ENCODE results near the gene SH2B2.

The SH2B2 gene

GRCh38 chr7:102286237-102287110 lies at the start of gene SH2B2:
SH2B2 (plus strand) TSS chr7:102286868; CDS start chr7:102300551, 13,683 bp downstream.
- no peak for DNase-seq (ENCODE audit: low read depth, low spot score)

- no peak for DNase-seq (ENCODE audit: low read depth, low spot score)
Measured at GRCh38 chr7:102239206-102239820, 47.4 kb upstream of the SH2B2 start.

DNA sequence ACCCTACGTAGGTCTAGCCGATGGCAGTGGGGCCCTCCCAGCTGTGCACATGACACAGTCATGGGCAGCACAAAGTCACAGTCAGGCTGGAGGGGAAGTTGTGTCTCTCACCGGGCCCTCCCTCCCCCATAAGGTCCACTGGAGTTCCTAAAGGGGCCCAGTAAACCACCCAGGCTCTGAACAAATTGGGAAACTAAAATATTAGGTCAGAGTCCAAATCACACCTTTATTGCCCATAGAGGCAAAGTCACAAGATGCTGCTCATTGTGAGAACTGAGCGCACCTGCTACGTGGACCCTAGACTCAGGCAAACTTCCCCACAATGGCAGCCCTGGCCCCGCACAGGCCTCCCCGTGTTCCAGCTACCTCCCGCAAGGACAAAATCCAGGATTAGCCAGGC lies 45.2 kb upstream of the SH2B2 start:
- DNase-seq (ENCODE audit: low read depth, low spot score) = no peak

DNA sequence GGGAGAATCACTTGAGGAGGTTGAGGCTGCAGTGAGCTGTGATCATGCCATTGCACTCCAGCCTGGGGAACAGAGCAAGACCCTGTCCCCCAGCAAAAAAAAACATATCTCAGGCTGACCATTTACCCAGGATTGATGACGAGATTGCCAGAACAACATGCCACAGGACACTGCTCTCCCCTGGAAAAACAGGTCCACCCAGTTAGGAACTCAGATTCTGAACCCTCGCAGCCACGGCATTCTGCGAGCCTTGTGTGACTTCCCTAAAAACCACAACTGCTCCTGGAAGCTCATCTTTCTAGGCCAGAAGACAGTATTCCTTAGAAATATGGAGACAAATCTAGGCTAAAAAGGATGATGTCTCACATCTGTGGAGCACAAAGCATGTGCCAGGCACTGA lies 42.1 kb upstream of the SH2B2 start:
- DNase-seq (ENCODE audit: low read depth, low spot score) = no peak

DNA sequence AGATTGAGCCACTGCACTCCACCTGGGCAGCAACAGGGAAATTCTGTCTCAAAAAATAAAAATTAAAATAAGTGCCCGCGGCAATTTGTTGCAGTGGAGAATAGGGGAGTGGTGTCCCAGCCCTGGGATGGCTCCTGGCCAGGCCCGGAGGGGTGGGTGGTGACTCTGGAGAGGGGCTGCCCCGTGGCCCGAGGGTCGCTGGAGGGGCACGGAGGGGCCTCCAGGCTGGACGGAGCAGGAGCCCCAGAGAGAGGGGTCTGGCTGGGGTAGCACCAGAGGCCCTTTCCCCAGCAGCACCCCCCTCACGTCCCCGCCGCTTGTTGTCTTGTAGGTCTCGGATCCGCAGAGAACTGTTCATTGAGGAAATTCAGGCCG lies 38.6 kb upstream of the SH2B2 start:
- no peak for DNase-seq (ENCODE audit: low read depth, low spot score)

DNA sequence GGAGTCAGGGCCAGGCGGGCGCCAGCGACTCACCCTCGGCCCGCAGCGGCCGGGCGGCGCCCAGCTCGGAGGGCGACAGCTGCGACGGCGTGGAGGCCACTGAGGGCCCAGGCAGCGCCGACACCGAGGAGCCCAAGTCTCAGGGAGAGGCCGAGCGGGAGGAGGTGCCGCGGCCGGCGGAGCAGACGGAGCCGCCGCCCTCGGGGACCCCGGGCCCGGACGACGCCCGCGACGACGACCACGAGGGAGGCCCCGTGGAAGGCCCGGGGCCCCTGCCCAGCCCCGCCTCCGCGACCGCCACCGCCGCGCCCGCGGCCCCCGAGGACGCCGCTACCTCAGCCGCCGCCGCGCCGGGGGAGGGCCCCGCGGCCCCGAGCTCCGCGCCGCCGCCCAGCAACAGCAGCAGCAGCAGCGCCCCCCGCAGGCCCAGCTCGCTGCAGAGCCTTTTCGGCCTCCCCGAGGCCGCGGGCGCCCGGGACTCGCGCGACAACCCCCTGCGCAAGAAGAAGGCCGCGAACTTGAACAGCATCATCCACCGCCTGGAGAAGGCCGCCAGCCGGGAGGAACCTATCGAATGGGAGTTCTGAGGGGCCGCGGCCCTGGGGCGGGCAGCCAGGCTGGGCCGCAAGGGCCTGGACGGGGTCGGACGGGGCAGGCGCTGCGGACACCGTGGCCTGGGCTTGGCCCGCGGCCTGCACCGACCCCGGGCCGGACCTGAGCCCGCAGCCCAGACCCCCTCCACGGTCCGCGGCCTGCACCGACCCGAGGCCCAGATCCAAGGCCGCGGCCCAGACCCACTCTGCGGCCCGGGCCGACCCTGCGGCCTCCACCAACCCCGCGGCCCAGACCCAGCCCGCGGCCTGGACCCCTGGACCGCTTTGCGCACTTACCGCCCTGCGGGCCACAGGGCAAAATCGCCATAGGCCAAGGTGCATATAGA lies 37.9 kb upstream of the SH2B2 start:
- DNase-seq (ENCODE audit: low read depth, low spot score) = no peak

DNA sequence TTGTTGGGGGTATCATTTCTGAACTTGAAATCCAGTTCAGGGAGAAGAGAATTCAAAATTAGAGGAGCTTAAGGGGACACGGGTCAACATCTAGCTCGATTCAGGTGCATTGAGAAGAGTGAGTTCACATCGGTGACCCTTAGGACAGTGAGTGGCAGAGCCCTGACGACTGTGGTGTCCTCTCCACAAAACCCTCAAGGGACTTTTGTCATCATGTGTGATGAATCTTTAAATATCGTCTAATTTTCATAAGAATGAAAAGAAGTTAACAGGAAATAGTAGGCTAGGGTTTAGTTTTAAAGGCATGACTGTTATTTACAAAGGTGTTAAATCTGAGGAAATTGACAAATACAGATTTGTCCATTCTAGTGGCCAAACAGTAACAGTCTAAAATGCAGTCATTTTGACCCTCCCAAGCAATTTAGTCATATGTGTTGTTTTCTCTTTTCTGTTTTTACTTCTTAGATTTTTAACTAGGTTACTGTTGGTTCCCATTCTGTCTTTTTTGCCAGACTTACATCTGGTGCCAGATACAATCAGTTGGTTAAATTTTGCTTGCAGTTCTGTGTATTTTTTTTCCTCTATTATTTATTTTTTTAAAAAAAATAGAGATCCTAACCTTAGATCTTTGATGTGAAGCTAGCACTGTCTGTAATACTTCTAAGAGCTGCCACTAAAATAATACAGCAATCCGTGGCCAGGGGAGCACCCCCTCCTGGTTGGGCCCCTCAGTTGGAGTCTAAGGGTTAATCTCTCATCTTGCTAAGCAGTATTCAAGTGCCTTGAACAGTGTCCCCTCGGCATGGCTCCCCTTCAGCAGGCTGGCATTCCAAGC lies 34.9 kb upstream of the SH2B2 start:
- no peak for DNase-seq (ENCODE audit: low read depth, low spot score)

DNA sequence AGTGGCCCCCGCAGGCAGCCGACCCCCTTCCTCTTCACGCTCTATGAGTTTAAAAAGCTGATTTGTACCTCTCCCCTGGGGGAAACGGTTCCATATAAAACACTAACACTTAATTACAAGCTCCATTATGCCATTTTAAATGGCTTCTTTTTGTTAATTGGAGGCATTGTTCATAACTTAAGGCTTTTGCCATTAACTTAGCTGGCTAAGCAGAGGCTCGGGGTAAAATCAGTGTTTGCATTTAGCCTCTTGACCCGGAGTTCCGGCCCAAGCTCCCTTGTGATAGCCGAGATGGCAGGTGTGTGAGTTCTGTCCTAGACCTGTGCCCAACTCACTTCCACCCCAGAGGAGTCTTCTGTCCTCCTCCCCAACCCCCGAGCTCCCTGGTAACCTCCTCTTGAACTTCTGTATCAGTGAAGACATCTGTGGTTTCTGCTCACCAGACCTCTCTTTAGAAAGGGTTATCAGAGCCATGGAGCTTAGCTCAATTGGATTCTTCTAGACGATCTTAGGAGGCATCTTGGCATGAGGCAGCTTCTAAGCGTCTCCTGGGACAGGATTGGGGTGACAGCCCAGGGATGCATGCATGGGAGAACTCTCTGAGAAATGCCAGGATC lies 34.2 kb upstream of the SH2B2 start:
- DNase-seq (ENCODE audit: low read depth, low spot score) = no peak

- DNase-seq (ENCODE audit: low read depth, low spot score) = no peak
Measured at GRCh38 chr7:102253066-102253972, 33.3 kb upstream of the SH2B2 start.

GRCh38 chr7:102253973-102254370 lies 32.7 kb upstream of the SH2B2 start:
- DNase-seq (ENCODE audit: low read depth, low spot score) = no peak

GRCh38 chr7:102254521-102254920 lies 32.1 kb upstream of the SH2B2 start:
- DNase-seq (ENCODE audit: low read depth, low spot score) = no peak

GRCh38 chr7:102255501-102255900 lies 31.2 kb upstream of the SH2B2 start:
- DNase-seq (ENCODE audit: low read depth, low spot score) = no peak

- DNase-seq (ENCODE audit: low read depth, low spot score) = no peak
Measured at GRCh38 chr7:102255916-102256315, 30.8 kb upstream of the SH2B2 start.

GRCh38 chr7:102258073-102258748 lies 28.5 kb upstream of the SH2B2 start:
- DNase-seq (ENCODE audit: low read depth, low spot score) = no peak

- DNase-seq (ENCODE audit: low read depth, low spot score) = no peak
Measured at GRCh38 chr7:102258749-102259107, 27.9 kb upstream of the SH2B2 start.

DNA sequence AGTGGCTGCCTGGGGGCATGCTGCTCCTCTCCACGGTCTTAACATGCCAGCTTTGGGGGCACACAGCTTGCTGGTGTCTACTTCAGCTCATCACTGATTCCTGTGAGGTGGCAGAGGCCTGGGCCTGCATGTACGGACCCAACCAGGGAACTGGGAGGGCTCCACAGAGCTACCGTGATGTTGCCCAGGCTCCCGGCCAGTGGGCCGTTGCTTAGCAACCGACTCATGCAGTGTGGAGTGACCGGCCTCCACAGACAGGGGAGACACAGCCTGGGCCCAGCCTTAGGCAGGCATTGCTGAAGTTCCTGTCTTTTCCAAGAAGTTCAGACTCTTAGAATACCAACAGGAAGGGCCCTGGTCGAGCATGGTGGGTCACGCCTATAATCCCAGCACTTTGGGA lies 25.8 kb upstream of the SH2B2 start:
- DNase-seq (ENCODE audit: low read depth, low spot score) = no peak

- no peak for DNase-seq (ENCODE audit: low read depth, low spot score)
Measured at GRCh38 chr7:102261451-102261850, 25.2 kb upstream of the SH2B2 start.

- DNase-seq (ENCODE audit: low read depth, low spot score) = no peak
Measured at GRCh38 chr7:102262546-102262945, 24.1 kb upstream of the SH2B2 start.

GRCh38 chr7:102264367-102264891 lies 22.2 kb upstream of the SH2B2 start:
- no peak for DNase-seq (ENCODE audit: low read depth, low spot score)

Data from iPS DF 19.7 (cell line).